ENCODE data around the gene EDN2.
A peak's percentile ranks its signal among the peaks of the same experiment; 100 is the strongest.

Gene EDN2

DNA sequence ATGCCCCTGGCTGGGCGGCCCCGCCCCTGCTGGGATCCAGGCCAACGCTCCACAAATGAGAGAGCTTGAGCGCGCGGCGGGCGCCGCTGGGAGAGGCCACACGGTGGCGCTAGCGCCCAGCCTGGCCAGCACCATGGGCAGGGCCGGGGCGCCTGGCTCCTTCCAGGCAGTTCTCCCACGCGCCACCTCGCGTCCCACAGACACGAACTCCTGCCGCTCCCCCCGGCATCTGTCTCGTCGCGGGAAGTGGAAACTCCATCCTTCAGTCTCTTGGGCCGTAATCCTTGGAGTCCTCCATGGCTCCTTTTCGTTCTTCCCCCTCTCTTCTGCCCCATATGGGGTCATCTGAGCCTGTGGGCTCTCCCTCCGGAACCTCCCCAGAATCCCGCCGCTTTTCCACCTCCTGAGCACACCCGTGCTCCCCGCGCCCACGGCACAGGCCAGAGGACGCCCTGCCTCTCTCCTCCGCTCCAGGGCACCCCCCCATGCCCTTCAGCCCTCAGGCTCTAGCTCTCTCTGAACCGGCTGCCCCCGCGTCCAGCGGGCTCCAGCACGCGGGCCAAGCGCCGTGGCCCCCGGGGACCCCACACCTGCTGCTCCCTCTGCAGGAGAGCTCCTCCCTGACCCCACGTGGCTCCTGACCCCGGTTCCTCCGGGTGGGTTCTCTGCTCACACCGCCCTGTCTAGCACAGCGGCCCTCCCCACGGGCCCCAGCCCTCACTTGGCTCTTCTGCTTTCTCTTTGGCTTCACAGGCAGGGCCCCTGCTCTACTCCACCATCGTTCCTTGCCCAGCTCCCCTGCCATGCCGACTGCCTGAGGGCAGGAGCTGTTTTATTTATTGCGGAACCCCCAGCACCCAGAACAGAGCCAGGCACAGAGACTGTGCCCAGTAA lies 31.9 kb upstream of the EDN2 start:
- peak; percentile 58 for DNase-seq

DNA sequence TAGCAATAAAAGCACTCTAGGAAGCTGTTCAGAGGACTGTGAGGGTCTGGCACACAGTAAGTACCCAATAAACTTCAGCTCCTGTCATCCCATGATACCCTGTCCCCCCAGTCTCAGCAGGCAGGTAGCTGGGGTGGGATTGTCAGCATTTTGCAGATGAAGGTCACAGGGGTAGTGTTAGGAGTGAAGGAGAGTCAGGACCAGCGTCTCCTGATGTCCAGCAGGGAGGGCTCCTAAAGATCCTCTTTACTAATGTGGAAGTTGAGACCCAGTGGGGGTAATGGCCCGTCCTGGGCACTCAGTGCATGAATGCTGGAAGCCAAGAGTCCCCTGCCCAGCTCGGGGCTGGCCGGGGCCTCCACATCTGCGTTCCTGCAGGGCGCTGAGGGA lies 31.3 kb upstream of the EDN2 start:
- no peak for DNase-seq

DNA sequence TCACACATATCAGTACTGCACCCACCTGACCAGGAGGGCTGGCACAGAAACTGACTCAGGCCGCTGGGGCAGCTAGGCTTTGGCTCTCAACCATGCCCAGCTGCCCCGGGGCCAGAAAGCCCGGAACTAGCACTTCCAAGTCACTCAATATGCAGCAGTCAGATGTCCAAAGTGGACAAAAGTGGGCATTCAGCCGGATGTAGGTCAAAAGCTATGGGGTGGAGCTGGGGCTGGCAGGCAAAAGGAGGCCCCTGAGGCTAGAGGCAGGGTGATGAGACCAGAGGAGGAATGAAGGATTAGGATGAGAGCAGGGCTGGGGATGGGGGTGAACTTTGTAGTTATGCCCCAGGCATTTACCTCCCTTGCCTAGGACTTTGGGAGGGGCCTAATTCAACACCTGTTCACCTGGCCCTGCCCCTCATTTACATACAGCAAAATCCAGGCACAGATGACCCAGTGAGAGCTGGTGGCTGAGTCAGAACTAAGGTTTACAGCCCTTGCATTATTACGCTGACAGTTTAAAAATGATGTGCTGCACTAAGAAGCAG lies 30.7 kb upstream of the EDN2 start:
- DNase-seq, result no peak

DNA sequence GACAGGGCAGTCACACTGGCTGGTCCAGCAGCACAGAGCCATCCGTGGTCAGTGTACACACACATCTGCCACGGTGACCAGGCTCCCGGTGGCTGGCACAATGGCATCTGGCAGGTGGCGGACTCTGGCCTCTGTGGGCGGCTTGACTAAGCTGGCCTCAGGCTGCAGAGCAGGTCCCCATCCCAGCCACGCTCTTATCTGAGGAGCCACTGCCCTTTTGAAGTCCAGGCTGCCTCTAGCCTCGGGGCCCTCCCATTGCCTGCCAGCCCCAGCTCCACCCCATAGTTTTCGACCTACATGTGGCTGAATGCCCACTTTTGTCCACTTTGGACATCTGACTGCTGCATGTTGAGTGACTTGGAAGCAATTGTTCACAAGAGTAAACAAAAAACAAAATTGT lies 29.9 kb upstream of the EDN2 start:
- DNase-seq, result no peak

DNA sequence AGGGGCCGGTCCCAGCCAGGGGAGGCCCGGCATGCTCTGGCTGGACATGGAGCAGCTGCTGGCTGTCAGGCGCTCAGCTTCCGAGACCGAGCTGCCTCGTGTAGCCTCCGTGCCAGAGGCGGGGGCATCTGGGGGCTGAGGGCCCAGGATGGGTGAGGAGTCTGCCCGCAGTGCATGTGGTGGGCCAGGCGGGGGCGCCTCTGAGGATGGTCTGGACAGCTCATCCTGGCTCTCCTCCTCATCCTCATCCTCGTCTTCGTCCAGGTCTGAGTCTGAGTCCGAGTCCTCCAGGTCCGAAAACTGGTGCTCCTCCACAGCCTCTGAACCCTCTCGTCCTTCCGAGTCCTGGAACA lies 28.9 kb upstream of the EDN2 start:
- no peak for DNase-seq

DNA sequence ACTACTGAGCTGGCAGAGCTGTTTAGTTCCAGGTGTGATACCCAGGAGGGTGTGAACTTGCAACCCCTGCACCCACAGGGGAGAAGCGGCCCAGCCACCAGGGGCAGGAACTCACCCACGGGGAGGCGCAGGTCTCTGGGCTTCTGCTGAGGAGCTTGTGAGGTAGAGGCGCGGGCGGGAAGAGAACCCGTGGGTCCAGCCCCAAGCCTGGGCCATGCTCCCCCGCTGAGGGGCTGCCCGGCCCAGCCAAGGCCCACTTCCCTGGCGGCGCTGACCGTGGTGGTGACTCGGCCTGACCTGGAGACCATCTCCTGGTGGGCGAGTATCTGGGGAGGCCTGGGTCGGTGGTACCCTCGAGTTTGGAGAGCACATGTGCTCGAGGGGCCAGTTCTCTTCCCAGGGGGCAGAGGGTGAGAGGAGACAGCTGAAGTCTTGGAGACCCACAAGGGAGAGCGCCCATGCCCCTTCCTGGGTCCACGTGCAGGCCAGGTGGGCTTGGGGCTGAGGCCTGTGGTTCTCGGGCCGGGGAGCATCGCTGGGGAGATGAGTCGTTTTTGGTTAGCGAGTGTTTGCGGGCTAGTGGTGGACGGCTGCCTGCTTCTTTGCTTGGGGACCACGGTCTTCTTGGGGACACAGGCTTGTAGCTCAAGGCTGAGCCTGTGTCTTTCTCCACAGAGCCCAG lies 28.4 kb upstream of the EDN2 start:
- no peak for DNase-seq

DNA sequence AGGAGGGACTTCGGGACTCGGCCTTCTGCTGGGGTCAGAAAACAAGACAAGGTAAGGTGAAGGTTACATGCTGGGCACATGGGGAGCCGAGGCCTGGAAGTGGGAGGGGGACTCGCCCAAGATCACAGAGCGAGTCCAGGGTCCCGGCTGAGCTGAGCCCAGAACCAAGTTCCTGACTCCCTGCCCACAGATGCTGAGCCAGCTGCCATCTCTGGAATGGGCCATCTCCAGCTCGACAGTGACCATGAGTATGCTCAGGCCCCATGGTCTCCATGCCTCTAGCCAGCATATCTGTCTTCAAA lies 26.7 kb upstream of the EDN2 start:
- no peak for DNase-seq

DNA sequence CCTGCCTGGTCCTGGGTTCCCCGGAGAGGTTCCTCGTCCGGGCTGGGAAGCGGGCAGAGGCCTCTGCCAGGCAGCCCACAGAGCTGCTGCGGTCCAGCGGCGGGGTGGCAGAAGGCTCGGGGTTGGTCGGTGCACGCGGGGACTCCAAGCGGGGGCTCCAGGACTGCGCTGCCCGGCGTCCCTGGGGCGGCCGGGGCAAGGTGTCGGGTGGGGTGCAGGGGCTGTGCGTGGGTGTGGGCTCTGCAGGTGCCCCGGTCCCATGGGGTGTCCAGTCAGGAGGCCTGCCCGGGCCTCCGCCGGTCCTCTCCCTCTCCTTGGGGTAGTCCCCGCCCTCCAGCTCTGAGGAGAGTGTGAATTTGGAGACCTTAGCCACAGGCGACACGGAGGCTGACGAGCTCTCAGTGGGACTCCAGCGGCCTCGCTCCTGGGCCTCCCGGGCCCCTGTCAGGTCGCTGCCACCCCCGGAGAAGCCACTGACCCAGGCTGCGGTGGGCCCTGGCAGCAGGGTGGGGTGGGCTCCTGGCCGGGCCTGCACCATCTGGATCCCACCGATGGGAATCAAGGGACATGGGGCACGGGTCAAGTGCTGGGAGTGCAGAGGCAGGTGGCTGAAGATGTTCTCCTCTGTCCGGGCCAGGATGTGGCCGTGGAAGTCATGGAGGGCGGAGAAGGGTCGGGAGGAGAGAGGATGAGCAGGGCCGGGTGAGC lies 26.2 kb upstream of the EDN2 start:
- no peak for DNase-seq

DNA sequence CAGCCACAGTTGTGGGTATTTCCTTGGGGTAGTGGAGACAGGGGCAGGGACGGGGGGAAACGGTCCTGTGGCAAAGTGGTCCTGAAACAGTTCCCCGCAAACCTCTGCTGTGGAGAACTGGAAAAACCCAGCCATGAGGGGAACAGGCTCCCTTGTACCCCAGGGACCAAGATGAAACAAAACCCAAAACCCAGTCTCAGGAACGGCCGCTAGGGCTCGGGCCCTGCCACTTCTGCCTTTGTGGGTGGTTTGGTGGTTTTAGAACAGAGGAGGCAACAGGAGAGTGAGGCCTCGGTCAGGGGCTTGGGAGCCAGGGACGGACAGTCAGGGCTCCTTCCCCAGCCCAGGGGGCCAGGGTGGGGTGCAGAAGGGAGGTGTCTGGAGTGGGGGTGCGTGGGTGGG lies 24.8 kb upstream of the EDN2 start:
- no peak for DNase-seq

DNA sequence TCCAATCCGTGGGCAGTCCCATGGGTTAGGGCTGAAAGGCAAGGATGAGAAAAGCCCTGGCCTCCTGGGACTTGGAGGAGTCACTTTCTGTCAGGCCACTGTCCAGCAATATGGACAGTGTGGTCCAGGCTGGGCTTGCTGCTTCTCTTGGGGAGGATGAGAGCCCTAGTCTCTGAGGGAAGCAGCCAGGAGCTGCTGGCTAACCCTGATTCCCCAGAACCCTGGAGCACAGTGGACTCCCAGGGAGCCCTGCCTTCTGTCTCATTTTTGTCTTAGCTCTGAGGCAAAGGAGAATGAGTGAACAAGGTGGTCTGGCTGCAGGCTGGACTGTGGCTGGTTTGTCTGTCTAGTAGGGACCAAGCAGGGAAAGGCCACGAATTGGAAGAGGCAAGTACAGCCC lies 23.8 kb upstream of the EDN2 start:
- no peak for DNase-seq

DNA sequence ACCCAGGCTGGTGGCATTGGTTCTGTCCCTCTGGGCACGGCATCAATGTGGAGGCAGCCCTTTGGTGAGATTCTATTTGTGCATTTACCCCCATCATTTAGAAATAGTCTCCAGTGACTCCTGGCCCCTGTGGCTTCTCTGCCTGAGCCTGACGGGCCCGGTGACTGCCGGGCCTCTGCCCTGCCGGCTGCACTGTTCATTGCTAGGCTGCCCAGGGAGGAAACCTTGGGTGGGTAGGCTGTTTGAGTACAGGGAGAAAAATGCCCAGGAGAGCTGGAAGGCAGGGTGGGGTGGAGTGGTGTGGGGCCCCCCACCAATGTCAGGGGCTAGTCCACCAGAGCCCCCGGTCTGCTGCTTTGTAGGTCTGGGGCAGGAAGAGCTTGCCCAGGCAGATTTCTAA lies 23.4 kb upstream of the EDN2 start:
- DNase-seq, result no peak

DNA sequence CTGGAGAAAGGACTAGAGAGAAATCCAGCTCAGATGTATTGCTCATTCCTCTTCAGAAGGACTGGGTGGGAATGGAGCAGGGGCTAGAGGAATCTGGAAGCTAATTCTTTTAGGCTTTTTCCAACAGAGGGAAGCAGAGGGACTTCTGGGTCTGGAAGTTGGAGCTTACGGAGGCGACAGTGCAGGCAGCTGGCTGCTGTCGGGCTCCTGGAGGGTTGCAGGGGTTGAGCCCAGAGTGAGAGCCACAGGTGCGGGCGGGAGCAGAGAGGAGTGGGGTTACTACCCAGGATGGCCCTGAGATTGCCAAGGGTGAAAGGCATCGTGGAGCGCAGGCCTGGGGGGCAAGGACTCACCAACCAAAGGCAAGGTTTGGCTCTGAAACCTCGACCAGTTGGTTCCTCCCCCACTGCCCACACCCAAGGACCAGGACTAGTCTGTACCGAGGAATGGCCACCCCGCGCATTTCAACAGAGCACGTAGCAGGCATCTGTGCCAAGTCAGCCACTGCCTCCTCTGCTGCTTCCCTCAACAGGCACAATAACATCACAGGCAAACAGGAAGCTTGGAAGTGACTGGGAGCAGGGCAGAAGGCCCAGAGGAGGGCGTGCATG lies 22.7 kb upstream of the EDN2 start:
- DNase-seq, result no peak

DNA sequence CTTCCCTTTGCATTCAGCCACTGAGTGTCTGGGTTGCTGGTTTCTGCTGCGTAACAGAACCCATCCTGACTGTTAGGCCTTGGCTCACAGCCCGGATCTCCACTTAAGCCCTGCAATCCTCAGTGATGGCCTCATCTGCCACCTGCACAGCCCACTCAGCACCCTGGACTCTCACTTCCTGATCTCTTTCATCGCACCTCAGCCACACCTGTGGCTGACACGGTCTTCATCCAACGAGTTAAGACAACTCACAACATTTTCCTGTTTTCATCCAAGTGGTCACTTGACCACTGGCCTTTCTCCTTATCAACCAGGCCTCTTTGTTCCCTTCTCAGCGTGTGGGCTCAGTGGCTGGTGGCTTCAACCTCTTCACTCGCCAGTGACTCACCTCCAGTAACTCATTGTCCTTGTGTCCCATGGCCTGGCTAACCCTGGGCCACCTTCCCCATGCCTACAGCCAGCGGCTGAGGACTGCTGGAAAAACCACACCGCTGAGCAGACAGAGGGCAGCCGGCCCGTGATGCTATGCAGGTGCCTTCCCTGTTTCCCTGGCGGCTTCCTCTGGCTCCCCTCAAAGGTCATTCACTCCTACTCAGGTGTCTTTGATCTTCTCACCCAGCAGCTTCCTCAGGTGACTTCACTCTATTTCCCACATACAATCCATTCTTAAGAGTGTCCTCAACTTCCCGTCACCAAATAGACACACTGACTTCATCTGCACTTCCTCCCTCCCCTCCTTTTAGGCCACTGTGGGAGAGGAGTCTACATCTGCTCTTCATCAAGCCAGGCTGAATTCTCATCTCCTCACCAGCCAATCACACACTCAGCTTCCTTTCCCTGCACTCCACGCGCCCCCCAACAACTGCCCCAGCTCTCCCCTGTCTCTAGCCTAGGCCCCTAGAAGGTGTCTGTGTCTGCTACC lies 19.9 kb upstream of the EDN2 start:
- DNase-seq, result no peak

DNA sequence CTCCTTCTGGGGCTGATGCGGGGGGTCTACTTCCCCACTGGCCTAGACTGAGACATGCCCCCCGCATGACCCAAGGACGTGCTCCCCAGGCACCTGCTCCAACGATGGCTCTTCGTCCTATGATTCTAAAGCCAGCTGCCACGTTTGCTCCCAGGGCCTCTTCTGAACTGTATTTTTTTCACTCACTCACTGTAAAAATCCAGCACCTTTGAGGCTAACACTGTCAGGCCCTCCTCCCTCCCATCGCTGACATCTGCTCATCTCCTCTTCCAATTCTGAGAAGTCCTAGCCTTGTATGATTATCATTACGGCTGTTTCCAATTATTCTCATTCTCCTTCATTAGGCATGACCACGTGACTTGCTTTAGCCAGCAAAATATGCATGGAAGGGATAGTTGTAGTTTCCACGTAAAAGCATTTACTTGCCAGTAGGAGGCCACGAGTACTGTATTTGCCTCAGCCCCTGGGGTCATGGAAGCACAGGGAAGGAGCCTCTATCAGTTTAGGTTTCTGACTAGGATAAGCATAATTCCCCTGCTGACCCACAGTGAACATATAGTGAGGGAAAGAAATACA lies 19.1 kb upstream of the EDN2 start:
- no peak for DNase-seq

DNA sequence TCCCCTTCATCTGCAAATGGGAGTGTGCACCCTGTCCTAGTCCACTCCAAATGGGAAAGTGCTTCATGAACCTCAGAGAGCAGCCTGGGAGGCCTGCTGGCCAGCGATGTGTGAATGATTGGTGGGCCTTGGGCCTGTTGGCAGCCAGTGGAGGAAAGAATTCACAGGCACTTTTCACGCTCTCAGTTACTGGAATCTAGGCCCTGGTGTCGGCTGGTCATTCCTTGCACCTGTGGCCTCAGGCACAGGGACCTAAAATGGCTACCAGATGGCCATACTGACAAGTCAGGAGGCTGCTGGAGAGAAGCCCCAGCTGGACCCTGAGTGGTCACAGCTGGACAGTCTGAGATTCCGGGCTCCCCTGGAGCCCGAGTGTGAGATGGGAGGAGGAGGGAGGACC lies 18.4 kb upstream of the EDN2 start:
- DNase-seq, result no peak

DNA sequence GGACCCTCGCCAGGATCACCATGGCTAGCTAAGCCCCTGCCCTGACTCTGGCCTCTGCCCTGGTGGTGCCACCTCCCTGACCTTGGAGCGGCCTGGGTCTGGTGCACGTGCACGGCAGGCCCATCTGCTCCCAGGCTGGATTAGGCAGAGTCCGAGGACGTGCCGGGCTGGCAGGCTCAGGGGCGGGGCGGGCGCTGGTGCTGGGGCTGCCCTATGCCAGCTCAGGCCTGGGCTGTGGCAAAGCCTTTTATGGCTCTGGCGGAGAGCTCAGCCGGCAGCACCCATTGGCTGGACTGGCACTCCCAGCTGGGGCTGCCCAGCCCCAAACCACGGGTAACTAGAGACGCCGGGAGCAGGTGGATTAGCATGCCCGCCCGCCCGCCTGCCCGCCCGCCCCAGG lies 17.1 kb upstream of the EDN2 start:
- DNase-seq, result no peak

DNA sequence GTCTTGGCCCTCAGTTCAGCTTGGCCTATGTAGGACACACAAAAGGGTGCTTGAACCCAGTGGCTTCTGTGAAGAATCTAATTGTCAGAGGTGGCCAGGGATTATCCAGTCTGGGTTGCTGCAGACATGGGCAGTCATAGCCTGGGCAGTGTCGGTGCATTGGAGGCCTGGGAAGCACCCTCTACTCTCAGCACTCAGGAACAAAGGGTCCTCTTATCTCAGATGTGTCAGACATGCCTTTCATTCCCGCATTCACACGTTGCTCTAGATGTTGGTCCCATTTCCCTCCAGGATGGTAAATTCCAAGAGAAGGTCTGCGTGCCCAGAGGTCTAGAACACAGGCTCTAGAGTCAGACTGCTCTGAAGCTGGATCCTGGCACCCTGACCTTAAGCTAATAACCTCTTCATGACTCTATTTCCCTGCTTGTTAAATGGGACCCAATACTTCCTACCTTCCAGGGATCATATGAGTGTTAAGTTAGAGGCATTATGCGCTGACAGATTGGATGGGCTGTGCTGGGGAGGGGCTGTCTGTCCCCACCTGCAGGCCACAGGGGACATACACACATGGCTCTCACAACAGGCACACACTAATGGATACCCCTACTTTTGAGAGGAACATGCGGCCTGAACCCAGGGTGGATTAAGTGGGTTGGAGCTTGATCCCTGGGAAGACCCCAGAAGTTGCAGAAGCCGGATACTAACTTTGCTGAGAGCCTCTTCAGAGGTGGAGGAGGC lies 16.5 kb upstream of the EDN2 start:
- DNase-seq, result no peak

DNA sequence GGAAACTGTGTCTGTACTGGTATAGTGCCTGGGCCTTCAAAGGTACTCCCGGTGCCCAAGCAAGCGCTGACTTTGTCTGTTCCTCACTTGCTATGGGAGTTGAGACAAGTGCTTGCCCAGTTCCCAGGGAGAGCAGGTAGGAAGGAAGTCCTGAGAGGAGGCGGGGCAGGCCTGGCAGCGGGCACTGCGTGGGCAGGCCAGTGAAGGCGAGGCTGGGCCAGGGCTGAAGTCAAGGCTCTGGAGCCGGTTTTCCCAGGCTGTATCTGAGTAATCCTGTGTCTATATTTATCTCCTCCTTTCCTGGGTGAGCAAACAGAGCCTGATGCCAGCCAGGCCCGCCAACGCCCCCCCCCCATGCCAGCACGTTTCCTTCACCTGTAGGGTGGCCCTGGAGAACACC lies 15.9 kb upstream of the EDN2 start:
- no peak for DNase-seq

DNA sequence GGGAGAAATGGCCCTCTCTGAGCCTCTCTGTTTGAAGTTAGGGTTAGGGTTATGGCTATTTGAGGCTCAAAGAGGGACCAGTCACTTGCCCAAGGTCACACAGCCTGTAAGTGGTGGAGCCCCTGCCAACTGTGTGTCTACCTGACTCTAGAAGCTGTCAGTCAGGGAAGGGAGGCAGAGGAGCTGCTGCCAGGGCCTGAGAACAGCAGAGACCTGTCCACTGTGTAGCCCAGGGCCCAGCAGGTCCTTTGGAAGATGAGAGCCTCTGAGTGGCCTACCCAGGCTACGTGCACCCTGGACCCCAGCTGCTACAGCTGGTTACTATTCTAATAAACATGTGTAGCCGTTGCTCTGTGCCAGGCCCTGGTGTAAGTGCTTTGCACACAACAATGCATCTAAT lies 15.1 kb upstream of the EDN2 start:
- no peak for DNase-seq

DNA sequence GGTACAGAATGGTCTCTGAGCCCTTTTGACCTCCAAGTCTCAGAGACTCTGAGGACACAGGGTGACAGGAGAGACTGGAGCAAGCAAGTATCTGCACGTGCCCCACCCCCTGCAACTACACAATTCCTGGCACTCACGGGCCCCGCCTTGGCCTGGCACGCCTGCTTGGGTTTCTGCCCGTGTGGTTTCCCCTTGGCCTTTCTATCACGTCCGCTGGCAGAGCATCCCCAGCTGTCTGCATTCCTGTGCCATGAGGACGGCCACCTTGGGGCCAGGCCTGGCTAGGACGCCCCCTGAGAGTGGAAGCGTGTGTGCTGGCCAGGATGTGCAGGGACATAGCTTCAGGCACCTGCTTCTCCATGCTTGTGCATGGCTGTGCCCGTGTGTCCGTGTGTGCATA lies 14.3 kb upstream of the EDN2 start:
- DNase-seq, result no peak

DNA sequence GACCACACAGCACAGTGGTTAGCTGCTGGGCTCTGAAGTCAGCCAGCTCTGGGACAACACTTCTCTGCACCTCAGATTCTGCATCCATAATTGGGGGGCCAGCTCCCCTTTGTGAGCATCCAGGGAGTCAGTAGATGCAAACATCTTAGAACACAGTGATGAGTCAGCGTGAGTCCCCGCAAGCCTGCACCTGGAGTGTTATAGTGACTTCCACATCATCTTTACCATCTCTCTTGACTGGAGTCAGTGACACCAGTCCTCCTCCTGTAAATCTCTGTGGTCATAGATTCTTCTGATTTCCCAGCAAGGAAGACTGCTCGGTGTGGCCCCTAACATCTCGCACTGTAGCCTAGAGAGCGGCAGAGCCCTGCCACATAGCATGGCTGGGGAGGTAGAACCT lies 13.9 kb upstream of the EDN2 start:
- no peak for DNase-seq
